K562 (cell line): ENCODE results near the gene MLST8. TPM values are rescaled to one million over a fixed set of nuclear protein-coding genes. Genes with fewer than 3 reads are reported as not detected.
A peak's percentile ranks its signal among the peaks of the same experiment; 100 is the strongest.

Source experiments
- ATAC-seq: fragments of 200-7000 bp; cut with Tn5 transposase; 3 replicates; pipeline ENCODE4 v1.9.1; 2020; ENCODE audit warnings: moderate library complexity
- BruUV-seq: library from RNA; stranded (reverse); fragments of 400-500 nt; replicated peaks from 2 replicates; lab custom pipeline; 2021; lab: Mats Ljungman, UMichigan
- CTCF ChIA-PET: fragments of 300-600 bp; formaldehyde crosslinking; extraction: SDS; loops from one replicate; lab custom pipeline; 2021; ENCODE audit warnings: low intra/inter-chr PET ratio; lab: Yijun Ruan, JAX
- POLR2A ChIA-PET: fragments of 300-600, 350-650 bp; sonication (Branson Sonifier 250); formaldehyde crosslinking; extraction: SDS; loops from one replicate; lab custom pipeline; 2021; ENCODE audit warnings: antibody characterized with exemption, inconsistent platforms; lab: Yijun Ruan, JAX
- DNase-seq, 4 experiments: peaks; one replicate each; pipeline versions ENCODE4 v3.0.0 to v3.0.0-alpha.2; 2011 to 2018; ENCODE audit warnings: low spot score in 3 of 4, mixed read lengths in 3 of 4; ENCODE audit errors: extremely low read depth in 1 of 4
- FAIRE-seq: peaks from 2 replicates; lab custom pipeline; 2011; peaks lifted over from hg19 to GRCh38; lab: Jason Lieb, UNC
- H2AFZ ChIP-seq: 2 replicates; pipeline ENCODE4 v1.6.0; 2011; ENCODE audit warnings: low read depth, low read length, control low read depth, inconsistent platforms
- H3K27ac ChIP-seq: fragments of 200-600 bp; 3 replicates; pipeline ENCODE4 v1.8.0; 2011; ENCODE audit warnings: low read depth, mild to moderate bottlenecking, control low read depth, inconsistent platforms, low read length, moderate library complexity, mixed read lengths; ENCODE audit errors: extremely low read depth
- H3K27me3 ChIP-seq, 2 experiments: fragments of 300-600 bp in 1 of 2; 2 replicates in 1 of 2; 3 replicates in 1 of 2; pipeline versions ENCODE4 v1.6.0 to v1.8.0; 2011; ENCODE audit warnings: inconsistent platforms in 2 of 2, low read length in 2 of 2, mild to moderate bottlenecking in 1 of 2, mixed read lengths in 1 of 2, moderate library complexity in 1 of 2; ENCODE audit not compliant: control insufficient read depth in 2 of 2, insufficient read depth in 2 of 2
- H3K36me3 ChIP-seq: fragments of 300-600 bp; 3 replicates; pipeline ENCODE4 v1.8.0; 2011; ENCODE audit warnings: mild to moderate bottlenecking, low read length, inconsistent platforms; ENCODE audit not compliant: control insufficient read depth, insufficient read depth
- H3K4me1 ChIP-seq, 2 experiments: fragments of 200-600 bp in 1 of 2; replicated peaks in 1 of 2; 2 replicates in 1 of 2; 3 replicates in 1 of 2; pipeline versions ENCODE4 v1.5.1 to v1.8.0; 2011; ENCODE audit warnings: inconsistent platforms in 2 of 2, low read length in 2 of 2, mild to moderate bottlenecking in 1 of 2, mixed read lengths in 1 of 2, moderate library complexity in 1 of 2; ENCODE audit not compliant: control insufficient read depth in 2 of 2, insufficient read depth in 2 of 2
- H3K4me2 ChIP-seq: 2 replicates; pipeline ENCODE4 v1.6.1; 2011; ENCODE audit warnings: low read length, control low read depth, inconsistent platforms, mixed read lengths; ENCODE audit not compliant: insufficient read depth
- H3K4me3 ChIP-seq: fragments of 200-600 bp; sonication (generic), shearing (Covaris generic); 2 replicates; pipeline ENCODE4 v1.5.1; 2016; ENCODE audit warnings: control low read depth, inconsistent platforms
- H3K79me2 ChIP-seq: fragments of 200-600 bp; 3 replicates; pipeline ENCODE4 v1.8.0; 2011; ENCODE audit warnings: low read length, inconsistent platforms; ENCODE audit not compliant: control insufficient read depth, insufficient read depth
- H3K9ac ChIP-seq, 2 experiments: 2 replicates each; pipeline versions ENCODE4 v1.6.0 to v1.6.1; 2011; ENCODE audit warnings: low read depth in 2 of 2, low read length in 2 of 2, control low read depth in 1 of 2, inconsistent platforms in 1 of 2, mild to moderate bottlenecking in 1 of 2, mixed read lengths in 1 of 2; ENCODE audit not compliant: insufficient read depth in 1 of 2
- H3K9me1 ChIP-seq: one replicate; pipeline ENCODE4 v1.6.0; 2011; ENCODE audit warnings: inconsistent platforms, mild to moderate bottlenecking, low read length, moderate library complexity; ENCODE audit not compliant: control insufficient read depth, insufficient read depth
- H3K9me3 ChIP-seq: replicated peaks from 2 replicates; pipeline ENCODE4 v1.5.1; 2011; ENCODE audit warnings: low read depth, low read length, inconsistent platforms; ENCODE audit not compliant: control insufficient read depth, insufficient read depth
- H4K20me1 ChIP-seq: replicated peaks from 2 replicates; pipeline ENCODE4 v1.6.1; 2011; ENCODE audit warnings: low read length, inconsistent platforms, mixed read lengths; ENCODE audit not compliant: control insufficient read depth, insufficient read depth
- CCAR2 ChIP-seq: fragments of 200-400 bp; formaldehyde crosslinking; IDR thresholded peaks from 2 replicates; pipeline ENCODE4 v1.6.1; 2017; ENCODE audit warnings: mild to moderate bottlenecking, low read depth, low read length
- CSDE1 ChIP-seq, 2 experiments: fragments of 450-650 bp; IDR thresholded peaks; 2 replicates each; pipeline ENCODE4 v1.6.1; 2016; ENCODE audit warnings: mild to moderate bottlenecking in 1 of 2
- CXXC5 ChIP-seq: fragments of 250-450 bp; sonication (Bioruptor Pico); IDR thresholded peaks from 2 replicates; pipeline ENCODE4 v1.8.0; 2022; ENCODE audit warnings: inconsistent platforms, mild to moderate bottlenecking, moderate library complexity
- E2F5 ChIP-seq: sonication (generic); formaldehyde crosslinking; IDR thresholded peaks from 2 replicates; pipeline ENCODE4 v1.8.0; 2022; ENCODE audit warnings: mild to moderate bottlenecking, missing genetic modification reagents
- ETV1 ChIP-seq: fragments of 450-650 bp; conservative IDR thresholded peaks from 2 replicates; pipeline ENCODE4 v1.6.1; 2016; ENCODE audit warnings: missing genetic modification characterization, control low read depth, low read depth, missing compliant biosample characterization
- FIP1L1 ChIP-seq: fragments of 200-400 bp; formaldehyde crosslinking; IDR thresholded peaks from 2 replicates; pipeline ENCODE4 v1.6.1; 2018; ENCODE audit warnings: mild to moderate bottlenecking, low read depth, low read length; ENCODE audit not compliant: poor library complexity, severe bottlenecking
- GATAD2B ChIP-seq: fragments of 450-650 bp; IDR thresholded peaks from 2 replicates; pipeline ENCODE4 v1.6.1; 2017; ENCODE audit warnings: mild to moderate bottlenecking, borderline replicate concordance
- MAZ ChIP-seq, 2 experiments: fragments of 450-650 bp in 1 of 2; sonication (generic) in 1 of 2; formaldehyde crosslinking; IDR thresholded peaks in 1 of 2; conservative IDR thresholded peaks in 1 of 2; 2 replicates each; pipeline versions ENCODE4 v1.4.0 to v1.5.0; 2020; ENCODE audit warnings: mild to moderate bottlenecking in 1 of 2, missing genetic modification reagents in 1 of 2
- NR4A1 ChIP-seq, 2 experiments: fragments of 250-450 bp in 1 of 2; fragments of 450-650 bp in 1 of 2; sonication (Bioruptor Pico) in 1 of 2; IDR thresholded peaks; 2 replicates each; pipeline versions ENCODE4 v1.4.0 to v1.6.1; 2016 to 2020; ENCODE audit warnings: mild to moderate bottlenecking in 2 of 2, missing compliant biosample characterization in 1 of 2, missing genetic modification characterization in 1 of 2, moderate library complexity in 1 of 2
- PHF21A ChIP-seq: fragments of 450-650 bp; IDR thresholded peaks from 2 replicates; pipeline ENCODE4 v1.6.1; 2017; ENCODE audit warnings: low read depth, borderline replicate concordance
- POLR2AphosphoS5 ChIP-seq: IDR thresholded peaks from 2 replicates; pipeline ENCODE4 v1.6.1; 2011; ENCODE audit warnings: mild to moderate bottlenecking, low read depth, low read length, moderate library complexity; ENCODE audit not compliant: control insufficient read depth, insufficient read depth
- PREB ChIP-seq: sonication (generic); formaldehyde crosslinking; IDR thresholded peaks from 2 replicates; pipeline ENCODE4 v1.8.1; 2023; ENCODE audit warnings: mild to moderate bottlenecking, missing genetic modification reagents
- PURB ChIP-seq: sonication (generic); formaldehyde crosslinking; IDR thresholded peaks from 2 replicates; pipeline ENCODE4 v1.9.0; 2021; ENCODE audit warnings: low read depth, mild to moderate bottlenecking, missing genetic modification reagents
- TBL1XR1 ChIP-seq, 2 experiments: IDR thresholded peaks; 2 replicates each; pipeline ENCODE4 v1.6.1; 2012; ENCODE audit warnings: improper control_type of control experiment in 2 of 2, low read length in 2 of 2, mild to moderate bottlenecking in 1 of 2
- THRA ChIP-seq: fragments of 450-650 bp; IDR thresholded peaks from 2 replicates; pipeline ENCODE4 v1.6.1; 2017; ENCODE audit warnings: mild to moderate bottlenecking, moderate library complexity
- ZFPM2 ChIP-seq: fragments of 250-450 bp; sonication (Bioruptor Pico); IDR thresholded peaks from 2 replicates; pipeline ENCODE4 v1.5.1; 2022; ENCODE audit warnings: mild to moderate bottlenecking
- ZFX ChIP-seq: sonication (generic); formaldehyde crosslinking; IDR thresholded peaks from 2 replicates; pipeline ENCODE4 v1.8.0; 2022; ENCODE audit warnings: mild to moderate bottlenecking, missing genetic modification reagents, moderate library complexity
- ZNF253 ChIP-seq: fragments of 250-450 bp; sonication (Bioruptor Pico); conservative IDR thresholded peaks from 2 replicates; pipeline ENCODE4 v1.6.1; 2021; ENCODE audit warnings: mild to moderate bottlenecking
- ZNF668 ChIP-seq: fragments of 250-450 bp; sonication (Bioruptor Pico); IDR thresholded peaks from 2 replicates; pipeline ENCODE4 v1.8.0; 2022; ENCODE audit warnings: mild to moderate bottlenecking, inconsistent platforms
- whole genome bisulfite sequencing: fragments of 100-300 bp; shearing (Covaris generic); methylation state at CpG from one replicate; pipeline ENCODE4 v1.1.6; 2016; ENCODE audit warnings: low coverage, mixed read lengths; ENCODE audit not compliant: insufficient coverage; ENCODE audit errors: missing lambda C conversion rate; 5-methylcytosine and 5-hydroxymethylcytosine counted together
- in situ Hi-C: fragments of 300-500 bp; cut with MboI; formaldehyde crosslinking; loops from 4 replicates; pipeline ENCODE4 v1.15.0; 2018; ENCODE audit warnings: inconsistent platforms, mixed read lengths
- intact Hi-C: fragments of 100-400 bp; cut with micrococcal nuclease; formaldehyde crosslinking; loops from 2 replicates; pipeline ENCODE4 v1.14.2; 2022
- polyA plus RNA-seq, 8 experiments: library from polyadenylated mRNA; depleted of rRNA in 4 of 8; stranded (reverse) in 5 of 8; unstranded in 3 of 8; fragments of >200 nt; fragmentation: Nextera tagmentation in 2 of 8; fragmentation: Illumina TruSeq in 1 of 8; extraction: Ambion mirVana in 2 of 8; extraction: Trizol in 1 of 8; gene quantifications; 2 replicates each; pipeline versions ENCODE4 v1.2.1 to v1.2.3, GENCODE V29; 2011 to 2014; ENCODE audit warnings: inconsistent platforms in 1 of 8, missing spikeins in 1 of 8
- total RNA-seq, 7 experiments: library from RNA; depleted of rRNA in 6 of 7; stranded (reverse); fragments of >200 nt in 6 of 7; fragmentation: Illumina TruSeq in 2 of 7; extraction: Trizol in 2 of 7; gene quantifications; 2 replicates each; pipeline versions ENCODE4 v1.2.1 to v1.2.3, GENCODE V29; 2011 to 2021; ENCODE audit warnings: low replicate concordance in 1 of 7

The MLST8 gene
- total and polyA plus RNA-seq, 9 of the 15 experiments (the other 6 are each of a cell fraction or from before 2014, with no cell fraction given) = 1.5 to 116 (median 43.3) TPM

GRCh38 chr16:2236337-2237101 lies 31.3 kb downstream of the MLST8 start, which contains the start of gene DNASE1L2:
DNASE1L2 (plus strand) TSS chr16:2236444; CDS start chr16:2236817, 373 bp downstream.
- peaks cover 0 to 55% of the 10 kb centered on the region in 2 experiments; a peak in 2 of 5 replicates for H3K4me1 ChIP-seq
- no TSS peak for BruUV-seq
- H3K9me1 ChIP-seq = no peaks in the 10 kb centered on the region
- in situ Hi-C loops (no loop called here), intact Hi-C loops (no loop called here)
- CTCF ChIA-PET = no interaction called here
- DNase-seq = no peak
- H3K4me3 ChIP-seq = no peak within 1 kb of the TSS
- no peak for FAIRE-seq
- H4K20me1 ChIP-seq = no peaks in the 10 kb centered on the region
- H3K9me3 ChIP-seq = no peaks in the 10 kb centered on the region
- peak; percentile 7 for ATAC-seq
- H3K27me3 ChIP-seq = no peaks in the 10 kb centered on the region
- H2AFZ ChIP-seq = no peak within 1 kb of the TSS
- POLR2A ChIA-PET = interaction anchor here (2.6 to 6.6 kb wide), 2 partner anchors 11 to 15 kb away, joined by 20 to 39 read pairs; partner anchors contain the start of gene ECI1
- H3K4me2 ChIP-seq = no peak within 1 kb of the TSS
- no peaks in the 10 kb centered on the region for H3K79me2 ChIP-seq
- H3K9ac ChIP-seq = no peak within 1 kb of the TSS
- H3K27ac ChIP-seq = no peak within 1 kb of the TSS
- H3K36me3 ChIP-seq = peaks cover 62% of the 10 kb centered on the region; the same call in 2 of the 3 replicates
- WGBS = 94% methylated on average over 20 of the region's 64 CpGs
- no peak for TF ChIP-seq CCAR2
- TF ChIP-seq ETV1 (tag) = no peak
- no peak for TF ChIP-seq POLR2AphosphoS5
- no peak for TF ChIP-seq TBL1XR1 (IDR thresholded peaks at IDR 0.05; ENCODE audit: low read length in 2 of 2)
- TF ChIP-seq PHF21A = no peak
- no peak for TF ChIP-seq E2F5 (CRISPR knock-in tag)
- TF ChIP-seq GATAD2B = no peak
- TF ChIP-seq CXXC5 (CRISPR knock-in tag) = no peak
- TF ChIP-seq FIP1L1 = peak; percentile 67
- TF ChIP-seq ZNF253 (CRISPR knock-in tag) = no peak
- TF ChIP-seq ZFX (CRISPR knock-in tag) = no peak
- TF ChIP-seq MAZ (CRISPR knock-in tag; conservative IDR thresholded peaks at IDR 0.05 in 1 of 2, IDR thresholded peaks at IDR 0.05 in 1 of 2) = no peak
- TF ChIP-seq NR4A1 (CRISPR knock-in tag; IDR thresholded peaks at IDR 0.05) = no peak
- TF ChIP-seq NR4A1 (tag; IDR thresholded peaks at IDR 0.05) = no peak
- TF ChIP-seq CSDE1 (IDR thresholded peaks at IDR 0.05) = no peak
- TF ChIP-seq PREB (CRISPR knock-in tag) = no peak
- TF ChIP-seq PURB = no peak
- no peak for TF ChIP-seq THRA
- TF ChIP-seq ZNF668 (CRISPR knock-in tag) = no peak
- TF ChIP-seq ZFPM2 (CRISPR knock-in tag) = no peak
